ENCODE measurements around the gene PPP6R1. TPM values are rescaled to one million over a fixed set of nuclear protein-coding genes. Genes with fewer than 3 reads are reported as not detected.

PPP6R1 gene
- total and polyA plus RNA-seq, 2 donors (not counting 1 experiment from before 2014, with no cell fraction given): 28.5 to 34.0 TPM

DNA sequence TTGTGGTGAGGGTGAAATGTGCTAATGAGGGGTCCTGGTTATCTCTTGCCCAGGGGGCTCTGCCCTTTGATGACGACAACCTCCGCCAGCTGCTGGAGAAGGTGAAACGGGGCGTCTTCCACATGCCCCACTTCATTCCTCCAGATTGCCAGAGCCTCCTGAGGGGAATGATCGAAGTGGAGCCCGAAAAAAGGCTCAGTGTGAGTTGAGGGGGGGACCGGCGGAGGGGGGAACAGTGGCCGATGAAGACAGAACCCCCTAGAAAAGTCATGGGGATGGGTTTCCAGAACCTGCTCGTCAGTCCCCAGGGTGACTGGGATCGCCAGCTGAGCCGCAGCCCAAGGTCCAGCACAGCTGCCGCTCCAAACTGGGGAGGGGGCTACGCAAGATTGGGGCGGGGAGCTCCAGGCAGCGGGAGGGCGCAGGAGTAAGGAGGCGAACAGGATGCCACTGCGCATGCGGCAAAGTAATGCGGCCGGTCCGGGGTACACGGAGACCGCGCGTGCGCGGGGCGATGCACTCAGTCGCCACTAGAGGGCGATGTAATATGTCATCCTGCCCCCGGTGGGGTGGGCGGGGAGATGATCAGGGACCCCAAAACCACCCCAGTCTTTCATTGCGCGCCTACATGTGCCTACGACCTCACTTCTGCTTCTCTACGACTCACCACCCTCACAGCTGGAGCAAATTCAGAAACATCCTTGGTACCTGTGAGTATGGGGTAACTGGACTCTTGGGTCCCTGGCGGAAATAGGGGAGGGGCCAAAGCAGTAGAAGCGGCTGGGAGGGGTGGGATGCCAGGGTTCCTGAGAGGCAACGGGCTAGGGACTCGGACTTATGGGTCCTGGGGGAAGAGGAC lies 42.9 kb upstream of the PPP6R1 start:
- peak; percentile 47 to 67 for DNase-seq (ENCODE audit: low read depth in 2 of 2)
- Histone ChIP-seq H3K27ac (ENCODE audit: insufficient read depth, low read length) (no peak overlapping the region), H3K79me2 (ENCODE audit: control insufficient read depth, insufficient read depth, low read length) (no peaks in the 10 kb centered on the region)

DNA sequence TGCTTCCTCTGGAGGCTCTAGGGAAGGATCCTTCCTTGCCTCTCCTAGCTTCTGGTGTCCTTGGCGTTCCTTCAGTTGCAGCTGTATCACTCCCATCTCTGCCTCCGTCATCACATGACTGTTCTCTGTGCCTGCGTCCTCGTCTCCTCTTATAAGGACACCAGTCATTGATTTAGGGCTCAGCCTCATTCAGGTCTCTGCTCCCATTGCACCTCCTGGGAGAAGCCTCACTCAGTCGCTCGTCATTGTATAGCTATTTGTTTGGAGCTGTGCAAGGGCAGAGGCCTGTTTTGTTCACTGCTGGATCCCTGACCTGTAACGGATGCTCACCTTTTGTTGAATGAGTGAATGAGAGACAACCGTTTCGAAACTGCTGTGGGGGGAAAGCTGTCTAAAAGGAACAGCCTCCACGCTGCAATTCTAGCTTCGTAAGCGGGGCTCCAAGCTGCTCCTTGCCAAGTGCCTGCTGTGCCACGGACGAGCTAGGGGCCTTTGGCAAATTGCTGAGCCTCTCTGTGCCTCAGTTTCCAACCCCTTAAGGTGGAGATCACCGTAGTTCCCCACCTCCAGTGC lies 42.2 kb upstream of the PPP6R1 start:
- no peak for TF ChIP-seq EZH2 (IDR thresholded peaks at IDR 0.05; ENCODE audit: low read length, missing control alignments)
- no peak for TF ChIP-seq CTCF (conservative IDR thresholded peaks at IDR 0.05 in 1 of 2, IDR thresholded peaks at IDR 0.05 in 1 of 2; ENCODE audit: low read depth in 1 of 2, low read length in 2 of 2)
- no peak overlapping the region for H3K4me2 ChIP-seq (ENCODE audit: extremely low read depth, insufficient read depth, low read length)

More for the DNA sequence above, 42.9 kb upstream of the PPP6R1 start:
- Histone ChIP-seq H3K4me2 (ENCODE audit: extremely low read depth, insufficient read depth, low read length) (peak overlapping the region; percentile 79), H3K27me3 (ENCODE audit: control insufficient read depth, insufficient read depth, low read length) (no peaks in the 10 kb centered on the region), H4K20me1 (ENCODE audit: control insufficient read depth, extremely low read depth, insufficient read depth, low read length) (no peaks in the 10 kb centered on the region), H3K4me1 (ENCODE audit: control insufficient read depth, extremely low read depth, insufficient read depth, low read length) (peaks cover 2% of the 10 kb centered on the region), H3K9me3 (ENCODE audit: control insufficient read depth, insufficient read depth, low read depth, low read length) (no peaks in the 10 kb centered on the region), H3K4me3 (replicated peaks in 1 of 4; ENCODE audit: control extremely low read depth in 1 of 4, insufficient read depth in 1 of 4, low read depth in 3 of 4, low read length in 4 of 4) (peak overlapping the region; percentile 19 to 51 (median 30)), H2AFZ (ENCODE audit: low read length) (peak overlapping the region; percentile 73), H3K36me3 (ENCODE audit: control insufficient read depth, insufficient read depth, low read length) (peaks cover 5% of the 10 kb centered on the region), H3K9ac (ENCODE audit: insufficient read depth, low read length) (peak overlapping the region; percentile 44)
- peak; percentile 69 to 86 for TF ChIP-seq CTCF (conservative IDR thresholded peaks at IDR 0.05 in 1 of 2, IDR thresholded peaks at IDR 0.05 in 1 of 2; ENCODE audit: low read depth in 1 of 2, low read length in 2 of 2)
- no peak for TF ChIP-seq EZH2 (IDR thresholded peaks at IDR 0.05; ENCODE audit: low read length, missing control alignments)

GRCh38 chr19:55299991-55300390 lies 41.2 kb upstream of the PPP6R1 start:
- Histone ChIP-seq H3K9me3 (ENCODE audit: control insufficient read depth, insufficient read depth, low read depth, low read length) (no peaks in the 10 kb centered on the region), H3K9ac (ENCODE audit: insufficient read depth, low read length) (no peak overlapping the region), H3K79me2 (ENCODE audit: control insufficient read depth, insufficient read depth, low read length) (no peaks in the 10 kb centered on the region), H3K36me3 (ENCODE audit: control insufficient read depth, insufficient read depth, low read length) (peaks cover 2% of the 10 kb centered on the region), H2AFZ (ENCODE audit: low read length) (no peak overlapping the region), H4K20me1 (ENCODE audit: control insufficient read depth, extremely low read depth, insufficient read depth, low read length) (no peaks in the 10 kb centered on the region), H3K4me2 (ENCODE audit: extremely low read depth, insufficient read depth, low read length) (no peak overlapping the region), H3K27me3 (ENCODE audit: control insufficient read depth, insufficient read depth, low read length) (no peaks in the 10 kb centered on the region), H3K27ac (ENCODE audit: insufficient read depth, low read length) (no peak overlapping the region), H3K4me3 (replicated peaks in 1 of 4; ENCODE audit: control extremely low read depth in 1 of 4, insufficient read depth in 1 of 4, low read depth in 3 of 4, low read length in 4 of 4) (no peak overlapping the region), H3K4me1 (ENCODE audit: control insufficient read depth, extremely low read depth, insufficient read depth, low read length) (peaks cover 2% of the 10 kb centered on the region)
- TF ChIP-seq EZH2 (IDR thresholded peaks at IDR 0.05; ENCODE audit: low read length, missing control alignments) (no peak), CTCF (conservative IDR thresholded peaks at IDR 0.05 in 1 of 2, IDR thresholded peaks at IDR 0.05 in 1 of 2; ENCODE audit: low read depth in 1 of 2, low read length in 2 of 2) (no peak)
- no peak for DNase-seq (ENCODE audit: low read depth in 2 of 2)

More for the DNA sequence above, 42.2 kb upstream of the PPP6R1 start:
- no peak overlapping the region for H2AFZ ChIP-seq (ENCODE audit: low read length)
- peaks cover 2% of the 10 kb centered on the region for H3K4me1 ChIP-seq (ENCODE audit: control insufficient read depth, extremely low read depth, insufficient read depth, low read length)
- H3K9me3 ChIP-seq (ENCODE audit: control insufficient read depth, insufficient read depth, low read depth, low read length): no peaks in the 10 kb centered on the region
- H3K79me2 ChIP-seq (ENCODE audit: control insufficient read depth, insufficient read depth, low read length): no peaks in the 10 kb centered on the region
- H3K4me3 ChIP-seq (replicated peaks in 1 of 4; ENCODE audit: control extremely low read depth in 1 of 4, insufficient read depth in 1 of 4, low read depth in 3 of 4, low read length in 4 of 4): no peak overlapping the region
- H3K27ac ChIP-seq (ENCODE audit: insufficient read depth, low read length): no peak overlapping the region
- H3K27me3 ChIP-seq (ENCODE audit: control insufficient read depth, insufficient read depth, low read length): no peaks in the 10 kb centered on the region
- DNase-seq (ENCODE audit: low read depth in 2 of 2): no peak
- H3K36me3 ChIP-seq (ENCODE audit: control insufficient read depth, insufficient read depth, low read length): peaks cover 2% of the 10 kb centered on the region
- no peaks in the 10 kb centered on the region for H4K20me1 ChIP-seq (ENCODE audit: control insufficient read depth, extremely low read depth, insufficient read depth, low read length)
- no peak overlapping the region for H3K9ac ChIP-seq (ENCODE audit: insufficient read depth, low read length)

Data from fibroblast of lung (primary cell).